Gastroesophageal sphincter (tissue), 4 donors: Measurements from ENCODE around the gene NUP205. TPM values are rescaled to one million over a fixed set of nuclear protein-coding genes. Genes with fewer than 3 reads are reported as not detected.

Experiments used
- ATAC-seq: fragments of 150-250 bp; one replicate; pipeline ENCODE4 v1.9.1; 2016; ENCODE audit warnings: mild to moderate bottlenecking, moderate library complexity
- H3K27ac ChIP-seq, 4 donors: fragments of 200-600 bp; sonication (generic) in 3 of 4; 1 replicate in 3 of 4; 2 replicates in 1 of 4; pipeline ENCODE4 v1.5.1; 2016 to 2019
- H3K27me3 ChIP-seq: fragments of 200-600 bp; sonication (generic); one replicate; pipeline ENCODE4 v1.5.1; 2019
- H3K36me3 ChIP-seq, 2 donors: fragments of 200-600 bp; sonication (generic); one replicate each; pipeline ENCODE4 v1.5.1; 2019; ENCODE audit warnings: control low read depth in 1 of 2
- H3K4me1 ChIP-seq, 3 donors: fragments of 200-600 bp; sonication (generic); 1 replicate in 2 of 3; 2 replicates in 1 of 3; pipeline ENCODE4 v1.5.1; 2016 to 2019; ENCODE audit warnings: control low read depth in 2 of 3
- H3K4me3 ChIP-seq, 2 donors: fragments of 200-600 bp; sonication (generic); one replicate each; pipeline ENCODE4 v1.5.1; 2019; ENCODE audit warnings: mild to moderate bottlenecking in 1 of 2, moderate library complexity in 1 of 2
- H3K9me3 ChIP-seq, 3 donors: fragments of 200-600 bp; sonication (generic); one replicate each; pipeline ENCODE4 v1.5.1; 2017 to 2019; ENCODE audit warnings: control low read depth in 2 of 3
- EP300 ChIP-seq: sonication (generic); formaldehyde crosslinking; IDR thresholded peaks from one replicate; pipeline ENCODE4 v1.6.1; 2017; ENCODE audit warnings: antibody characterized with exemption, mild to moderate bottlenecking
- POLR2A ChIP-seq, 2 donors: fragments of 450-650 bp; IDR thresholded peaks; one replicate each; pipeline ENCODE4 v1.6.1; 2017; ENCODE audit warnings: antibody characterized with exemption in 2 of 2, mild to moderate bottlenecking in 2 of 2, moderate library complexity in 1 of 2
- POLR2AphosphoS5 ChIP-seq: sonication (generic); formaldehyde crosslinking; IDR thresholded peaks from one replicate; pipeline ENCODE4 v1.6.1; 2017; ENCODE audit warnings: antibody characterized with exemption
- WGBS, 2 donors: methylation state at CpG; one replicate each; pipeline ENCODE4 v1.1.5; 2018; ENCODE audit warnings: low coverage in 1 of 2; 5-methylcytosine and 5-hydroxymethylcytosine counted together
- total RNA-seq, 4 donors: library from RNA; depleted of rRNA; stranded (reverse); fragments of >200 nt; gene quantifications; one replicate each; pipeline ENCODE4 v1.1.0, GENCODE V29; 2016
- TF ChIP-seq, protein P1 (sequence below), 4 experiments: fragments of 200-600 bp in 2 of 4; fragments of 450-650 bp in 2 of 4; sonication (generic) in 1 of 4; IDR thresholded peaks; one replicate each; pipeline ENCODE4 v1.5.1; 2017 to 2019; ENCODE audit warnings: antibody characterized with exemption in 4 of 4, mild to moderate bottlenecking in 2 of 4, moderate library complexity in 2 of 4

Gene NUP205
- total RNA-seq, 4 donors from 2014 or later, result 28.4 to 38.8 (median 32.4) TPM

GRCh38 chr7:135558881-135559280 is 1.2 kb downstream of the NUP205 start:
- TF ChIP-seq, protein P1, sequence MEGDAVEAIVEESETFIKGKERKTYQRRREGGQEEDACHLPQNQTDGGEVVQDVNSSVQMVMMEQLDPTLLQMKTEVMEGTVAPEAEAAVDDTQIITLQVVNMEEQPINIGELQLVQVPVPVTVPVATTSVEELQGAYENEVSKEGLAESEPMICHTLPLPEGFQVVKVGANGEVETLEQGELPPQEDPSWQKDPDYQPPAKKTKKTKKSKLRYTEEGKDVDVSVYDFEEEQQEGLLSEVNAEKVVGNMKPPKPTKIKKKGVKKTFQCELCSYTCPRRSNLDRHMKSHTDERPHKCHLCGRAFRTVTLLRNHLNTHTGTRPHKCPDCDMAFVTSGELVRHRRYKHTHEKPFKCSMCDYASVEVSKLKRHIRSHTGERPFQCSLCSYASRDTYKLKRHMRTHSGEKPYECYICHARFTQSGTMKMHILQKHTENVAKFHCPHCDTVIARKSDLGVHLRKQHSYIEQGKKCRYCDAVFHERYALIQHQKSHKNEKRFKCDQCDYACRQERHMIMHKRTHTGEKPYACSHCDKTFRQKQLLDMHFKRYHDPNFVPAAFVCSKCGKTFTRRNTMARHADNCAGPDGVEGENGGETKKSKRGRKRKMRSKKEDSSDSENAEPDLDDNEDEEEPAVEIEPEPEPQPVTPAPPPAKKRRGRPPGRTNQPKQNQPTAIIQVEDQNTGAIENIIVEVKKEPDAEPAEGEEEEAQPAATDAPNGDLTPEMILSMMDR (IDR thresholded peaks at IDR 0.05), result no peak
- no peak for TF ChIP-seq POLR2A (IDR thresholded peaks at IDR 0.05)
- no peak for TF ChIP-seq EP300
- no peak for TF ChIP-seq POLR2AphosphoS5
- 30 to 36% methylated on average over 5 of the region's 5 CpGs for WGBS, 2 donors
- Histone ChIP-seq H3K4me1 (peaks cover 0 to 23% (median 12%) of the 10 kb centered on the region in 3 donors), H3K36me3 (no peaks in the 10 kb centered on the region), H3K9me3 (no peaks in the 10 kb centered on the region), H3K27me3 (no peaks in the 10 kb centered on the region), H3K4me3 (peak overlapping the region; percentile 69 to 99), H3K27ac (peak overlapping the region; percentile 90 to 98 (median 94))
- ATAC-seq, result no peak

DNA sequence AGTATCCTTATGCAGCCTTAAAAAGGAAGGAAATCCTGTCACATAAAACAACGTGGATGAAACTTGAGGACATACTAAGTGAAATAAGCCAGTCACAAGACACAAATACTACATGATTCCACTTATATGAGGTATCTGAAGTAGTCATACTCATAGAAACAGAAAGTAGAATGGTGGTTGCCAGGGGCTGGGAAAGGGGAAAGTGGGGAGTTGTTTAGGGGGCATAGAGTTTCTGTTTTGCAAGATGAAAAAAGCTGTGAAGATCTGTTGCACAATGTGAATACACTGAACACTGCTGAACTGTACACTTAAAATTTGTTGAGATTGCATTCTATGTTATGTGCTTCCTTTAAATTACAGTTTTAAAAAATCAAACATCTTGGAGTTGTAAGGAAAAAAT is 2.9 kb downstream of the NUP205 start:
- ATAC-seq, result no peak
- H3K9me3 ChIP-seq, result no peaks in the 10 kb centered on the region
- WGBS, 2 donors, result 48 to 50% methylated on average over 1 of the region's 1 CpG

GRCh38 chr7:135562720-135563119 is 5.0 kb downstream of the NUP205 start:
- Histone ChIP-seq H3K27ac (no peak overlapping the region), H3K36me3 (no peaks in the 10 kb centered on the region), H3K9me3 (no peaks in the 10 kb centered on the region), H3K4me1 (peaks cover 0 to 23% (median 12%) of the 10 kb centered on the region in 3 donors), H3K27me3 (no peaks in the 10 kb centered on the region), H3K4me3 (no peak overlapping the region)
- ATAC-seq, result no peak
- TF ChIP-seq EP300, result no peak
- TF ChIP-seq POLR2A (IDR thresholded peaks at IDR 0.05), result no peak
- TF ChIP-seq, protein P1 (IDR thresholded peaks at IDR 0.05), result no peak
- 96 to 97% methylated on average over 4 to 8 of the region's 8 CpGs for WGBS, 2 donors

More for the DNA sequence above, 2.9 kb downstream of the NUP205 start:
- TF ChIP-seq POLR2AphosphoS5, result no peak
- TF ChIP-seq, protein P1 (IDR thresholded peaks at IDR 0.05), result no peak
- TF ChIP-seq EP300, result no peak
- no peak for TF ChIP-seq POLR2A (IDR thresholded peaks at IDR 0.05)
- Histone ChIP-seq H3K4me3 (no peak overlapping the region), H3K27ac (no peak overlapping the region), H3K27me3 (no peaks in the 10 kb centered on the region), H3K36me3 (no peaks in the 10 kb centered on the region), H3K4me1 (peaks cover 0 to 23% (median 12%) of the 10 kb centered on the region in 3 donors)

DNA sequence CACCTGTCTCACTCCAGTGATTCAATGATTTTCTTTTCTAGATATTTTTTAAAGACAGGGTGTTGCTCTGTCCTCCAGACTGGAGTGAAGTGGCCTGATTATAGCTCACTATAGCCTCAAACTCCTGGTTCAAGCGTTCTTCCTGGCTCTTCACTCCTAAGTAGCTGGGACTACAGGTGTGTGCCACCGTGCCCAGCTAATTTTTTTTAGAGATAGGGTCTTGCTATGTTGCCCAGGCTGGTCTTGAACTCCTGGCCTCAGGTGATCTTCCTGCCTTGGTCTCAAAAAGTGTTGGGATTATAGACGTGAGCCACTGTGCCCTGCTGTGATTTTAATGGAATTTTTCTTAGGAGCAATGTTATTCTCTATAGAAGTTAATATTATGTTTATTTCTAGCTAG is 14.1 kb downstream of the NUP205 start:
- Histone ChIP-seq H3K4me1 (peaks cover 0 to 19% (median 0%) of the 10 kb centered on the region in 3 donors), H3K27me3 (no peaks in the 10 kb centered on the region), H3K4me3 (no peak overlapping the region), H3K36me3 (peaks cover 16 to 43% of the 10 kb centered on the region in 2 donors), H3K27ac (no peak overlapping the region), H3K9me3 (no peaks in the 10 kb centered on the region)
- no peak for TF ChIP-seq POLR2A (IDR thresholded peaks at IDR 0.05)
- TF ChIP-seq, protein P1 (IDR thresholded peaks at IDR 0.05), result no peak
- no peak for TF ChIP-seq POLR2AphosphoS5
- no peak for TF ChIP-seq EP300
- no peak for ATAC-seq
- 89 to 95% methylated on average over 3 of the region's 3 CpGs for WGBS, 2 donors

- no peak for ATAC-seq
- TF ChIP-seq POLR2AphosphoS5 (no peak), POLR2A (IDR thresholded peaks at IDR 0.05) (no peak), EP300 (no peak)
- TF ChIP-seq, protein P1 (IDR thresholded peaks at IDR 0.05), result no peak
- Histone ChIP-seq H3K27me3 (no peaks in the 10 kb centered on the region), H3K4me3 (no peak overlapping the region), H3K36me3 (peaks cover 19 to 60% of the 10 kb centered on the region in 2 donors), H3K27ac (no peak overlapping the region), H3K9me3 (no peaks in the 10 kb centered on the region), H3K4me1 (peaks cover 0 to 19% (median 0%) of the 10 kb centered on the region in 3 donors)
- 83 to 100% methylated on average over 2 of the region's 2 CpGs for WGBS, 2 donors
Observed at GRCh38 chr7:135573541-135573940, 15.8 kb downstream of the NUP205 start.
